ENCODE results near the gene LYSMD1. TPM values are rescaled to one million over a fixed set of nuclear protein-coding genes. Genes with fewer than 3 reads are reported as not detected.
A peak's percentile ranks its signal among the peaks of the same experiment; 100 is the strongest.

Gene LYSMD1
- total RNA-seq, 1 donor from 2014 or later, result 9.9 TPM

GRCh38 chr1:151166505-151166956 is 829 bp upstream of the LYSMD1 start:
- Histone ChIP-seq H3K4me3 (ENCODE audit: insufficient read depth, low read depth, low read length) (peak overlapping the region; percentile 99), H3K9ac (ENCODE audit: low read length) (peak overlapping the region; percentile 98), H3K27ac (ENCODE audit: low read depth, low read length) (peak overlapping the region; percentile 91), H3K9me3 (ENCODE audit: insufficient read depth, low read depth, low read length) (no peaks in the 10 kb centered on the region), H3K79me2 (ENCODE audit: insufficient read depth, low read length) (peaks cover 41% of the 10 kb centered on the region), H2AFZ (ENCODE audit: low read depth, low read length) (peak overlapping the region; percentile 74), H4K20me1 (ENCODE audit: insufficient read depth, low read length) (peaks cover 6% of the 10 kb centered on the region), H3K4me1 (ENCODE audit: insufficient read depth, low read length) (peaks cover 15% of the 10 kb centered on the region), H3K36me3 (ENCODE audit: insufficient read depth, low read length) (peaks cover 3% of the 10 kb centered on the region), H3K27me3 (ENCODE audit: insufficient read depth, low read length) (no peaks in the 10 kb centered on the region), H3K4me2 (ENCODE audit: low read length) (peak overlapping the region; percentile 95)
- Mint-ChIP-seq H3K9me3 (ENCODE audit: unreplicated experiment) (no peaks in the 10 kb centered on the region), H3K4me1 (ENCODE audit: low read depth, unreplicated experiment) (peaks cover 11% of the 10 kb centered on the region), H3K27me3 (ENCODE audit: low read depth, unreplicated experiment) (no peaks in the 10 kb centered on the region), H3K4me3 (ENCODE audit: unreplicated experiment) (peak overlapping the region; percentile 96), H3K36me3 (ENCODE audit: low read depth, unreplicated experiment) (peaks cover 22% of the 10 kb centered on the region), H3K27ac (ENCODE audit: unreplicated experiment) (peak overlapping the region; percentile 94)
- FAIRE-seq (no peak), DNase-seq (ENCODE audit: low read depth) (peak; percentile 77)
- TF ChIP-seq EZH2 (IDR thresholded peaks at IDR 0.05; ENCODE audit: insufficient read depth, low read length) (no peak), CTCF (IDR thresholded peaks at IDR 0.05; ENCODE audit: insufficient read depth, low read depth, low read length) (no peak)

GRCh38 chr1:151165281-151165737 is 393 bp downstream of the LYSMD1 start:
- Histone ChIP-seq H3K4me3 (ENCODE audit: insufficient read depth, low read depth, low read length) (peak overlapping the region; percentile 99), H3K79me2 (ENCODE audit: insufficient read depth, low read length) (peaks cover 41% of the 10 kb centered on the region), H2AFZ (ENCODE audit: low read depth, low read length) (peak overlapping the region; percentile 88), H3K36me3 (ENCODE audit: insufficient read depth, low read length) (peaks cover 6% of the 10 kb centered on the region), H3K4me1 (ENCODE audit: insufficient read depth, low read length) (peaks cover 15% of the 10 kb centered on the region), H3K27ac (ENCODE audit: low read depth, low read length) (peak overlapping the region; percentile 91), H3K27me3 (ENCODE audit: insufficient read depth, low read length) (no peaks in the 10 kb centered on the region), H4K20me1 (ENCODE audit: insufficient read depth, low read length) (peaks cover 6% of the 10 kb centered on the region), H3K9ac (ENCODE audit: low read length) (peak overlapping the region; percentile 98), H3K9me3 (ENCODE audit: insufficient read depth, low read depth, low read length) (no peaks in the 10 kb centered on the region), H3K4me2 (ENCODE audit: low read length) (peak overlapping the region; percentile 95)
- peaks cover 11% of the 10 kb centered on the region for H3K4me1 Mint-ChIP-seq (ENCODE audit: low read depth, unreplicated experiment)
- DNase-seq (ENCODE audit: low read depth) (peak; percentile 46), FAIRE-seq (no peak)
- H3K36me3 Mint-ChIP-seq (ENCODE audit: low read depth, unreplicated experiment), result peaks cover 19% of the 10 kb centered on the region
- peak overlapping the region; percentile 96 for H3K4me3 Mint-ChIP-seq (ENCODE audit: unreplicated experiment)
- no peaks in the 10 kb centered on the region for H3K27me3 Mint-ChIP-seq (ENCODE audit: low read depth, unreplicated experiment)
- no peak for TF ChIP-seq EZH2 (IDR thresholded peaks at IDR 0.05; ENCODE audit: insufficient read depth, low read length)
- TF ChIP-seq CTCF (IDR thresholded peaks at IDR 0.05; ENCODE audit: insufficient read depth, low read depth, low read length), result no peak
- H3K9me3 Mint-ChIP-seq (ENCODE audit: unreplicated experiment), result no peaks in the 10 kb centered on the region
- peak overlapping the region; percentile 94 for H3K27ac Mint-ChIP-seq (ENCODE audit: unreplicated experiment)

- Histone ChIP-seq H3K4me2 (ENCODE audit: low read length) (peak overlapping the region; percentile 95), H3K27ac (ENCODE audit: low read depth, low read length) (peak overlapping the region; percentile 13), H3K27me3 (ENCODE audit: insufficient read depth, low read length) (no peaks in the 10 kb centered on the region), H3K36me3 (ENCODE audit: insufficient read depth, low read length) (peaks cover 6% of the 10 kb centered on the region), H3K9me3 (ENCODE audit: insufficient read depth, low read depth, low read length) (no peaks in the 10 kb centered on the region), H2AFZ (ENCODE audit: low read depth, low read length) (peak overlapping the region; percentile 88), H4K20me1 (ENCODE audit: insufficient read depth, low read length) (peaks cover 5% of the 10 kb centered on the region), H3K9ac (ENCODE audit: low read length) (peak overlapping the region; percentile 98), H3K79me2 (ENCODE audit: insufficient read depth, low read length) (peaks cover 41% of the 10 kb centered on the region), H3K4me1 (ENCODE audit: insufficient read depth, low read length) (peaks cover 15% of the 10 kb centered on the region), H3K4me3 (ENCODE audit: insufficient read depth, low read depth, low read length) (peak overlapping the region; percentile 99)
- Mint-ChIP-seq H3K9me3 (ENCODE audit: unreplicated experiment) (no peaks in the 10 kb centered on the region), H3K4me3 (ENCODE audit: unreplicated experiment) (peak overlapping the region; percentile 96), H3K27me3 (ENCODE audit: low read depth, unreplicated experiment) (no peaks in the 10 kb centered on the region), H3K36me3 (ENCODE audit: low read depth, unreplicated experiment) (peaks cover 19% of the 10 kb centered on the region), H3K27ac (ENCODE audit: unreplicated experiment) (peak overlapping the region; percentile 94), H3K4me1 (ENCODE audit: low read depth, unreplicated experiment) (peaks cover 11% of the 10 kb centered on the region)
- FAIRE-seq, result no peak
- no peak for DNase-seq (ENCODE audit: low read depth)
- TF ChIP-seq CTCF (IDR thresholded peaks at IDR 0.05; ENCODE audit: insufficient read depth, low read depth, low read length), result no peak
- TF ChIP-seq EZH2 (IDR thresholded peaks at IDR 0.05; ENCODE audit: insufficient read depth, low read length), result no peak
These were observed 896 bp downstream of the LYSMD1 start for GRCh38 chr1:151164732-151165280.
